Prostate gland (tissue), 2 donors: Measurements from ENCODE around the gene ODC1. TPM values are rescaled to one million over a fixed set of nuclear protein-coding genes. Genes with fewer than 3 reads are reported as not detected.

Experiments
- DNase-seq: peaks from one replicate; pipeline ENCODE4 v3.0.0-alpha.2; 2019; ENCODE audit warnings: low spot score
- H3K27ac ChIP-seq, 2 donors: fragments of 200-600 bp; sonication (generic); 2 replicates each; pipeline ENCODE4 v1.5.1; 2017 to 2019
- H3K27me3 ChIP-seq: fragments of 200-600 bp; sonication (generic); replicated peaks from 2 replicates; pipeline ENCODE4 v1.5.1; 2019; ENCODE audit not compliant: insufficient read depth
- H3K36me3 ChIP-seq, 2 donors: fragments of 200-600 bp; sonication (generic); 1 replicate in 1 of 2; 2 replicates in 1 of 2; pipeline versions ENCODE4 v1.5.1 to v1.8.1; 2017 to 2019
- H3K4me1 ChIP-seq: fragments of 200-600 bp; sonication (generic); replicated peaks from 2 replicates; pipeline ENCODE4 v1.5.1; 2019
- H3K4me3 ChIP-seq, 2 donors: fragments of 200-600 bp; sonication (generic); 2 replicates each; pipeline ENCODE4 v1.5.1; 2017 to 2019
- H3K9me3 ChIP-seq: fragments of 200-600 bp; sonication (generic); 2 replicates; pipeline ENCODE4 v1.5.1; 2017
- CTCF ChIP-seq, 4 experiments: fragments of 200-600 bp in 2 of 4; fragments of 450-650 bp in 2 of 4; sonication (generic) in 2 of 4; IDR thresholded peaks; 1 replicate in 3 of 4; 2 replicates in 1 of 4; pipeline ENCODE4 v1.5.1; 2016 to 2019; ENCODE audit warnings: antibody characterized with exemption in 4 of 4, mild to moderate bottlenecking in 2 of 4, moderate library complexity in 2 of 4
- POLR2A ChIP-seq: fragments of 450-650 bp; IDR thresholded peaks from one replicate; pipeline ENCODE4 v1.6.1; 2016; ENCODE audit warnings: antibody characterized with exemption, mild to moderate bottlenecking
- POLR2AphosphoS5 ChIP-seq: sonication (generic); formaldehyde crosslinking; IDR thresholded peaks from one replicate; pipeline ENCODE4 v1.6.1; 2017; ENCODE audit warnings: antibody characterized with exemption
- WGBS: methylation state at CpG from one replicate; pipeline ENCODE4 v1.1.5; 2018; 5-methylcytosine and 5-hydroxymethylcytosine counted together
- intact Hi-C: fragments of 100-400 bp; cut with DNase I; formaldehyde crosslinking; loops from one replicate; pipeline ENCODE4 v1.14.2; 2022
- total RNA-seq, 2 donors: library from RNA; depleted of rRNA; stranded (reverse); fragments of >200 nt; gene quantifications; one replicate each; pipeline ENCODE4 v1.1.0, GENCODE V29; 2016

The ODC1 gene
- total RNA-seq: 100 to 1,000 TPM; 147 to 261 TPM

DNA sequence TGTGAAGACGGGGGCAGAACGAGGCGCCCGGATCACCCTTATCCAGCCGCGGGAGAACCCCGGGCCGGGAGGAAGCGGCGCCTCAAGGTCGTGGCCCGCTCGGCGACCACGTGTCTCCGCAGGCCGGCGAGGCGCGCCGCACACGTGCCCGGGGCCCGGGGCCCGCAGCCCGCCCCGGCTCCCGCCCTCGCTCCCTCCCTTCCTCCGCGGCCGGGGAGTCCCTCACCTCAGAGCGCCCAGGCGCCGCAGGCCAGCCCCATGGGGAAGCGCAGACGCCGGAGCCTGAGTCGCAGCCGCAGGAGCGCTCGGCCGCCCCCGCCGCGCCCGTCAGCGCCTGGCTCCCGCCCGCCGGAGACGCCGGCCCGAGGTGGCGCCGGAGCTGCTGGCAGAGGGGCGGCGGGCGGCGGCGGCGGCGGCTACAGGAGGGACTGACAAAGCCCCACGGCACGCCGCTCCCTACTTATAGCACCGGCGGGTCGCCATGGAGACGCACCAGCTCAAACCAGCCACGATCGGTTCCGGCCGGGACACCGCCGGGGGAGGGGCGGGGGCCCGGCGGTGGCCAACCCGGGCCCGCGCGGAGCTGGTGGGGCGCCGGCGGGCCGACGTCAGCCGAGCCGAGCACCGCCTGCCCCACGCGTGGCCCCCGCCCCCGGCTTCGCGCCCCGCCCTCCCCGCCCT is at the start of gene ODC1:
Gene ODC1 (minus strand): TSS at position 433 of the 681 bp plus-strand sequence. CDS start 3,295 bp downstream, outside the sequence.
- Histone ChIP-seq H3K9me3 (no peaks in the 10 kb centered on the region), H3K4me3 (peak within 1 kb of the TSS; percentile 60 to 80), H3K4me1 (peaks cover 3% of the 10 kb centered on the region), H3K27ac (peak within 1 kb of the TSS; percentile 88 to 93), H3K36me3 (peaks cover 0 to 9% of the 10 kb centered on the region in 2 donors), H3K27me3 (no peaks in the 10 kb centered on the region)
- TF ChIP-seq CTCF (IDR thresholded peaks at IDR 0.05) (no peak), POLR2A (peak; percentile 41)
- intact Hi-C loops: loop anchor here (10.0 kb wide), 1 partner anchor 217 kb away; no protein-coding TSS in a partner anchor
- peak; percentile 92 for DNase-seq
- 1% methylated on average over 60 of the region's 99 CpGs for WGBS

DNA sequence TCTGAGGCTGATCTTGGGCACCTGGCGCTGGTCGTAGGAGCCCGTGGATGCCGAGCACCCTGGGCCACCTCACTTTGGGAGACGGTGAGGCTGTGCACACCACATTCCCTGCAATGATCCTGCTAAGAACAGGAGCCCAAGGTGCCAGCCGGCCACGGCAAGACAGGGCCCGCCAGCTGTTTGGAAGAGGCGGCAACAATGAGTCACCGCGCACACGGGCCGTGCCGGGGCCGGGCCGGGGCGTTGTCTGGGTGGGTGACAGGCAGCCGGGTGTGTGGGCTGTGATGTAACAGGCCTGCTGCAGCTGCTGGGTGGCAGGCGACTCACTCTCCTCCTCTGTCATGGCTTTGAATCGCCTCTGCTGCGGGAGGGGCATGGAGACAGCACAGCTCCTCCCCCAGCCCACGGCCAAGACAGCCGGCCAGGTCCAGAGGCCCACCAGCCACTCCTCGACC is 49.7 kb upstream of the ODC1 start:
- Histone ChIP-seq H3K4me1 (no peaks in the 10 kb centered on the region), H3K27me3 (no peaks in the 10 kb centered on the region), H3K36me3 (no peaks in the 10 kb centered on the region), H3K27ac (no peak overlapping the region), H3K4me3 (no peak overlapping the region), H3K9me3 (no peaks in the 10 kb centered on the region)
- 40% methylated on average over 24 of the region's 24 CpGs for WGBS
- intact Hi-C loops: no loop called here
- TF ChIP-seq CTCF (IDR thresholded peaks at IDR 0.05): no peak
- peak; percentile 76 for TF ChIP-seq POLR2AphosphoS5
- TF ChIP-seq POLR2A: no peak
- DNase-seq: peak; percentile 76

DNA sequence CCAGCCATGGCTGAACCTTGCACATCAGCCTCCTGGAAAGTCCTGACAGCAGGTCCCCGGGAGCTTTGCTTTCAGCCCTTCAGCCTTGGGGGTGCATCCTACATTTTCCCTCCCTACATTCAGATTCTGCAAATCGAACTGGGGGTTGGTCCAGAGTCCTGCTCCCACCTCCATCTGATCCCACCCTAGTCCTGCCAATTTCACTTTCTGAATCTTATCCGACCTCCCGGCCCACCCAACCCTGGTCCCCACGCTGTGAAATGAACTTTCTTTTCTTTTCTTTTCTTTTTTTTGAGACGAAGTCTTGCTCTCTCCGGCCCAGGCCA is 47.8 kb upstream of the ODC1 start:
- no peaks in the 10 kb centered on the region for H3K36me3 ChIP-seq
- 92% methylated on average over 7 of the region's 7 CpGs for WGBS
- no peaks in the 10 kb centered on the region for H3K27me3 ChIP-seq
- TF ChIP-seq POLR2A (no peak), POLR2AphosphoS5 (no peak), CTCF (IDR thresholded peaks at IDR 0.05) (no peak)
- no peak overlapping the region for H3K27ac ChIP-seq
- intact Hi-C loops: no loop called here
- no peaks in the 10 kb centered on the region for H3K4me1 ChIP-seq
- H3K9me3 ChIP-seq: no peaks in the 10 kb centered on the region
- no peak overlapping the region for H3K4me3 ChIP-seq
- no peak for DNase-seq

GRCh38 chr2:10495311-10495987 is 47.3 kb upstream of the ODC1 start:
- WGBS: 74% methylated on average over 24 of the region's 24 CpGs
- Histone ChIP-seq H3K27ac (no peak overlapping the region), H3K36me3 (no peaks in the 10 kb centered on the region), H3K27me3 (no peaks in the 10 kb centered on the region), H3K9me3 (no peaks in the 10 kb centered on the region), H3K4me3 (no peak overlapping the region), H3K4me1 (no peaks in the 10 kb centered on the region)
- no peak for DNase-seq
- TF ChIP-seq POLR2AphosphoS5 (no peak), CTCF (IDR thresholded peaks at IDR 0.05) (no peak), POLR2A (no peak)
- intact Hi-C loops: no loop called here
